ENCODE data around the gene VWA1.
"Not testable (repeated sequence)": the region's sequence is repeated elsewhere in the genome, so short reads cannot be mapped to it uniquely, and the experiment has no call there.

The VWA1 gene

DNA sequence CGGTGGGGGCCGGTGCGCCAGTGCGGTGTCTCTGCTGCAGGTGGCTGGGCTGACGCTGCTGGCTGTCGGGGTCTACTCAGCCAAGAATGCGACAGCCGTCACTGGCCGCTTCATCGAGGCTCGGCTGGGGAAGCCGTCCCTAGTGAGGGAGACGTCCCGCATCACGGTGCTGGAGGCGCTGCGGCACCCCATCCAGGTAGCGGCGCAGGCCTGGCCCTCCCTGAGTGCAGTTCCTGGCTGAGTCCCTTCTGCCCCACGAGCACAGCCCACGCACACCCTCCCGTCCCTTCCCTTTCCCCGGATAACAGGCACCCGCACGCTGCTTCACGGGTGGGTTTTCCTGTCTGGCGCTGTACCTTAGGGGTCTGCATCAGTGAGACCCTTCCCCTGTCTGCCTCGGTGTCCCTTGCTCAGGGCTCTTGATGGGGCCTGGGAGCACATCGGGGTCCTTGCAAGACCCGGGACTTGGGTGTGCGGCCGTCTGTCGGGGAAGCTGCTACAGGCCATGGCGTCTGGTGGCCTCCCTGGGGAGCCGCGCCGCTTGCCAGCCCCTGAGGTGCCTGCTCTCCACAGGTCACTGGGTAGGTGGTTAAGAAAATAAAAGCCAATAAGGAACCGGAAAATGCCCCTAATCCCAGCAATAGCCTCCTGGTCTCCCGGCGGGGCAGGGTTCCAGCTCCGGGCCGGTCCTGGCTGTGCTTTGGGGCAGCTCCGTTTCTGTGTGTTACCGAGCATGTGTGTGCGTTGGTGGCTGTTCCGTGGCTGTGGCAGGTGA is 49.7 kb downstream of the VWA1 start:
- DNase-seq (ENCODE audit: low read depth, low spot score) = not testable (repeated sequence)

DNA sequence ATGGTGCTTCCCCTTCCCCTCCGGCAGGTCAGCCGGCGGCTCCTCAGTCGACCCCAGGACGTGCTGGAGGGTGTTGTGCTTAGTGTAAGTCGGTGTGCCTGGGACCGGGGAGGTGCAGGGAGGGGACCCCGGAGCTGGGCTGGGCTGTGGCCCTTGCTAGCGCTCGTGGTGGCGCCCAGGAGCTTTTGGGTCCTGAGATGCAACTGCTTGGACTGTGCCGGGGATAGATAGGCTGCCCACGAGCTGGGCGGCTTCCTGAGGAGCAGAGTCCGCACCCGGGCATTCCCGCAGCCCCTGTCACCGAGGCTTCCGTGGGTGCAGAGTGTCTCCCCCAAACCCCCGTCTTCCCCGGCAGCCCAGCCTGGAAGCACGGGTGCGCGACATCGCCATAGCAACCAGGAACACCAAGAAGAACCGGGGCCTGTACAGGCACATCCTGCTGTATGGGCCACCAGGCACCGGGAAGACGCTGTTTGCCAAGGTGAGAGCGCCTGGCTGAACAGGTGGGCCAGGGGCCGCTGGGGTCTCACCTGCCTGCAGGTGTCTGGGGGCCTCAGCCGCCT is 50.3 kb downstream of the VWA1 start:
- DNase-seq (ENCODE audit: low read depth, low spot score) = not testable (repeated sequence)

DNA sequence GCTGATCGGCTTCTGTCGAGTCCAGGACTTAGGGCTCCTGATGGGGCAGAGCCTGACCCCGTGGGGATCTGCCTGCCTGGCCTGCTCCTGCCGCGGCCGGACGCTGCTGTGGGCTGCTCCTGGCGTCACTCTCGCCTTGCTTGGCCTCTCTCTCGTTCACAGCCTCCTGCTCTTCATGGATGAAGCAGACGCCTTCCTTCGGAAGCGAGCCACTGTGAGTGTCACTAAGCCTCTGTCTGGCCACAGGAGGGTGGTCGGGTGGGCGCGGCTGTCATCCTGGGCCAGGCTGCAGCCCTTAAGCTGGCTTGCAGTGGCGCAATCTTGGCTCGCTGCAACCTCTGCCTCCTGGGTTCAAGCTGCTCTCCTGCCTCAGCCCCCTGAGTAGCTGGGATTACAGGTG is 52.2 kb downstream of the VWA1 start:
- DNase-seq (ENCODE audit: low read depth, low spot score) = no peak

DNA sequence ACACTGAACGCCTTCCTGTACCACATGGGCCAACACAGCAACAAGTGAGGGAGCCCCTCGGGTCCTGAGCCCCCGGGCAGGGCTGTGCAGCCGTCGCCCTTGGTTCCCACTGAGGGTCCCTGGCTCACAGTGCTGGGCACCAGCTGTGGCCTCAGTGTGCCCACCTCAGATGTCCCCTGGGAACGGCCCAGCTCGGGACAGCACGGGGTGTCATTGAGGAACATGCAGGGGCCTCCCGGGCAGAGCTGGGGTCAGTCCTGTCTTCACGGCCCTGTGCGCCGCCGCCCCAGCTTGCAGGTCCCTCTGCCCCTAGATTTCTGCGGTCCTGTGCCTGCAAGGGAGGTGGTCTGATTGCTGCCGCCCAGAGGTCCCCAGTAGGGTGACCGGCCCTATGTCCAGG is 53.7 kb downstream of the VWA1 start:
- no peak for DNase-seq (ENCODE audit: low read depth, low spot score)

DNA sequence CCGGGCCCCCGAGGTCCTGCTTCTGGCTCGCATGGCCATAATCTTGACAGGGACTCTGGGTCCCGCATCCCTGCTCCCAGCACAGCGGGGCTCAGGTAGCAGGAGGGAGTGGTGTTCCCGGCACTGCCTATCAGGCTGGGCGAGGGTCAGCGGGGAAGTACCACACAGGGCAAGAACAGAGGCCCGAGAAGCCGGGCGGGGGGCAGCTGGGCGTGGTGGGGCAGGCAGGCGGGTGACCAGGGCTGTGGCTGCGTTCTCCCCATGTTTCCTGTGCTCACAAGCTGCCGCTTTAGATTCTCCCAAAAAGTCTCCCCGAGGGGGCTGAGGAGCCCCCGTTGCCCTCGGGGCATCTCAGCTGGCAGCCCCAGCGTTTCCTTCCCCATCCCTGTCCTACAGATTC is 54.4 kb downstream of the VWA1 start:
- no peak for DNase-seq (ENCODE audit: low read depth, low spot score)

DNA sequence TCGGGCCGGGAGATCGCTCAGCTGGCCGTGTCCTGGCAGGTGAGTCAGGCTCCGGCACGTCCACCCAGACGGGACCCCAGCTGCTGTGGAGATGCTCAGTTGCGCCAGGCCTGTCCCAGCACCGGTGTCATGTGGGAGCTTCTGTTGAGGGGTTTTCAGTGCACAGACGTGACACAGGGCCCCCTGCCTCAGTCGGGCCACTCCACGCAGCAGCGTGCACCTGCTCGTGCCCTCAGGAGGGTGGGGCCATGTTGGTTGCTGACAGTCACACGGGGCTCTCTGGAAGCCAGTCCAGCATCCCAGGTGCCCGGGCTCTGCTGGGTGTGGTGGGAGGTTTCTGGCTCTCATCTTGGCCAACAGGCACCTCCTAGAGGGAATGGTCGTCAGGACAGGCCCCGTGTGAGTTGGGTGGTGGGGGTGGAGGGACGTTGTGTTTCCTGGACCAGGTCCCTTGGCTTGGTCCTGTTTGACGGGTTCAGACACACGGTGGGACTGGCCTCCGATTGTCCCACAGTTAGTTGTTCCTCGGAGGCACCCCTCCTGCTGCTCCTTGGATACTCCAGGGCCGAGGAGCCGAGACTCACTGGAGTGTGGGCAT is 55.2 kb downstream of the VWA1 start:
- DNase-seq (ENCODE audit: low read depth, low spot score) = no peak

GRCh38 chr1:1491601-1492000 is 56.1 kb downstream of the VWA1 start:
- DNase-seq (ENCODE audit: low read depth, low spot score) = no peak
